Lung (tissue), 12 donors: ENCODE measurements around the gene LSP1. TPM values are rescaled to one million over a fixed set of nuclear protein-coding genes. Genes with fewer than 3 reads are reported as not detected.

Experiments used
- ATAC-seq: fragments of 200-7000 bp; cut with Tn5 transposase; one replicate; pipeline ENCODE4 v1.9.1; 2020; ENCODE audit warnings: moderate number of reproducible peaks; ENCODE audit not compliant: insufficient read depth, low FRiP score
- DNase-seq, 3 donors: peaks; one replicate each; pipeline ENCODE4 v3.0.0-alpha.2; 2013 to 2017
- H3K27ac ChIP-seq, 2 donors: one replicate each; pipeline ENCODE4 v1.5.1; 2013; ENCODE audit warnings: mild to moderate bottlenecking in 2 of 2, moderate library complexity in 2 of 2, control low read depth in 1 of 2, inconsistent platforms in 1 of 2, low read depth in 1 of 2, low read length in 1 of 2
- H3K27me3 ChIP-seq, 3 donors: one replicate each; pipeline ENCODE4 v1.5.1; 2013; ENCODE audit warnings: low read length in 2 of 3; ENCODE audit not compliant: control insufficient read depth in 3 of 3, insufficient read depth in 3 of 3
- H3K36me3 ChIP-seq, 4 donors: one replicate each; pipeline ENCODE4 v1.5.1; 2013; ENCODE audit warnings: low read length in 4 of 4, mild to moderate bottlenecking in 1 of 4, moderate library complexity in 1 of 4; ENCODE audit not compliant: control insufficient read depth in 4 of 4, insufficient read depth in 4 of 4
- H3K4me1 ChIP-seq, 5 donors: one replicate each; pipeline ENCODE4 v1.5.1; 2013; ENCODE audit warnings: low read length in 5 of 5, mild to moderate bottlenecking in 2 of 5, moderate library complexity in 1 of 5; ENCODE audit not compliant: control insufficient read depth in 5 of 5, insufficient read depth in 5 of 5
- H3K4me3 ChIP-seq: one replicate; pipeline ENCODE4 v1.5.1; 2013; ENCODE audit warnings: mild to moderate bottlenecking, control low read depth, moderate library complexity
- H3K9ac ChIP-seq, 2 donors: one replicate each; pipeline ENCODE4 v1.5.1; 2013; ENCODE audit warnings: low read length in 2 of 2, control low read depth in 1 of 2; ENCODE audit not compliant: insufficient read depth in 1 of 2
- H3K9me3 ChIP-seq, 4 donors: one replicate each; pipeline ENCODE4 v1.5.1; 2013; ENCODE audit warnings: low read length in 3 of 4, mild to moderate bottlenecking in 1 of 4, moderate library complexity in 1 of 4; ENCODE audit not compliant: control insufficient read depth in 4 of 4, insufficient read depth in 3 of 4
- CTCF ChIP-seq: IDR thresholded peaks from 2 replicates; pipeline ENCODE4 v1.5.1; 2012; ENCODE audit warnings: mild to moderate bottlenecking; ENCODE audit errors: control extremely low read depth, extremely low read depth
- WGBS, 2 donors: extraction: QIAGEN DNeasy Blood & Tissue Kit; methylation state at CpG; one replicate each; pipeline ENCODE4 v1.1.7; 2013; 5-methylcytosine and 5-hydroxymethylcytosine counted together
- polyA plus RNA-seq, 2 donors: library from polyadenylated mRNA; stranded (reverse); fragments of 200-250 nt; gene quantifications; one replicate each; pipeline ENCODE4 v1.2.1, GENCODE V29; 2013
- total RNA-seq, 2 donors: library from RNA; depleted of rRNA in 1 of 2; stranded (reverse); fragments of >200 nt in 1 of 2; gene quantifications; one replicate each; pipeline ENCODE4 v1.2.1, GENCODE V29; 2014 to 2021
- donor health status: control.
- donor health status: control.
- donor health status: Bipolar disorder and iron deficiency.
- donor health status: healthy.
- donor health status: DM: yes; HTN: yes; CAD: no.

The LSP1 gene
- total and polyA plus RNA-seq, 4 donors, result 44.9 to 121 (median 83.9) TPM

DNA sequence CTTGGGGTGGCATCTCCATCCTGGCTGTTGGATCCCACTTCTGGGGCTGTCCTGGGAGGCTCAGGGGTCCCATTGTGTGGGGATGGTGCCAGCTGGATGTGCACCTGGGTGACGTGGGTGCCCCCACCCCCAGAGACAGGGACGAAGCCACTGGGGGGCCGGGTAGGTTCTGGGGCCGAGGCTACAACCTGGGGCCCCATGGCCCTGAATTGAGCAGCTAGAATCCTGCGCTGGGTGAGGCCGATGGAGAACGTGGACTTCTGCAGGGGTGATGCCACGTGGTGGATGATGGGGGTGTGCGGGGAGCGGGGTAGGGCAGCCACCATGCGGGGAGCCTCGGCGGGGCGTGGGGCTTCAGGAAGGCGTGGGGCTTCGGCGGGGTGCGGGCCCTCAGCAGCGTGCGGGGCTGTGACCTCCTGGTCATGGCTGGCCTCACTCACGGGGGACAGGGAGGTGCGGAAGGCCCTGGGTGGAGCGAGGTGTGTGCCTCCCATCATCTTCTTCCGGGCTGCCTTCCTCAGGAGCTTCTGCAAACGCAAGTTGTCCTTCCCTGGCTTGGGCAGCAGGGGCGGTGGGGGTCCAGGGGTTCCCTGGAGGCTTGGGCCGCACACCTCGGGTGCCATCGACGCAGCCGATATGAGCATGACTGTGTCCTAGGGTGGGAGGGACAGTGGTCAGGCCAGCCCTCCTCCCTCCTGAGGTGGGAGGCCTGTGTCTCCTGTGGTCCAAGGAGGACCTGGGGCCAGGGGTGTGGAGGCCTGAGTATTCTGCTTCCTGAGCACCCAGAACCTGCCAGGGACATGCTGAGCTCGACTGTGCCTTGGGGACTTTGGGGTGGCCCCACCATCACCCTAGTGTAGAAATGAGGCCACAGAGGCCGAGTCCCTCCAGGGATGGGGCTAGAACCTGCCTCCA, 37.3 kb downstream of the LSP1 start:
- no peak overlapping the region for H3K27ac ChIP-seq
- no peak for DNase-seq
- H3K36me3 ChIP-seq, result no peaks in the 10 kb centered on the region
- no peaks in the 10 kb centered on the region for H3K9me3 ChIP-seq
- no peak overlapping the region for H3K4me3 ChIP-seq
- WGBS, 2 donors, result 47 to 76% methylated on average over 31 to 33 of the region's 33 CpGs
- no peak overlapping the region for H3K9ac ChIP-seq
- no peaks in the 10 kb centered on the region for H3K4me1 ChIP-seq
- no peak for ATAC-seq
- TF ChIP-seq CTCF, result no peak
- H3K27me3 ChIP-seq, result no peaks in the 10 kb centered on the region

GRCh38 chr11:1890856-1891830, 38.3 kb downstream of the LSP1 start:
- Histone ChIP-seq H3K9ac (no peak overlapping the region), H3K27ac (no peak overlapping the region)

DNA sequence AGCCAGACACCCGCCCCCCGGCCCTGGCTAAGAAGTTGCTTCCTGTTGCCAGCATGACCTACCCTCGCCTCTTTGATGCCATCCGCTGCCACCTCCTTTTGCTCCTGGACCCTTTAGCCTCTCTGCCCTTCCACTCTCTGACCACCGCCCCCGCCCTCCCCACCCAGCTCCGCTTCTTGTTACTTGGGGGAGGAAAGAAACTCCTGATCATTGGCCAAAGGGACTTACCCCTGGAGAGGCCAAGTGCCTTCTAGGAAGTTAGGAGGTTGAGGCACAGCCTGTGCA, 38.9 kb downstream of the LSP1 start, which contains the start of gene PRR33:
Gene PRR33 (minus strand): TSS at position 65 of the 285 bp plus-strand sequence. CDS start 1,311 bp downstream, outside the sequence.
- 56 to 77% methylated on average over 7 of the region's 7 CpGs for whole genome bisulfite sequencing, 2 donors
- DNase-seq (no peak), ATAC-seq (no peak)
- Histone ChIP-seq H3K27me3 (no peaks in the 10 kb centered on the region), H3K36me3 (no peaks in the 10 kb centered on the region), H3K4me1 (no peaks in the 10 kb centered on the region), H3K9me3 (no peaks in the 10 kb centered on the region), H3K4me3 (no peak within 1 kb of the TSS), H3K27ac (no peak within 1 kb of the TSS), H3K9ac (no peak within 1 kb of the TSS)
- TF ChIP-seq CTCF, result no peak

More at GRCh38 chr11:1890856-1891830, 38.3 kb downstream of the LSP1 start:
- DNase-seq (no peak), ATAC-seq (no peak)
- Histone ChIP-seq H3K36me3 (no peaks in the 10 kb centered on the region), H3K4me1 (no peaks in the 10 kb centered on the region), H3K27me3 (no peaks in the 10 kb centered on the region), H3K4me3 (no peak overlapping the region), H3K9me3 (no peaks in the 10 kb centered on the region)
- WGBS, 2 donors, result 33 to 68% methylated on average over 33 to 34 of the region's 34 CpGs
- no peak for TF ChIP-seq CTCF
